GM12865 (cell line): Measurements from ENCODE around the gene IL17REL.
A peak's percentile ranks its signal among the peaks of the same experiment; 100 is the strongest.

Experiments
- DNase-seq: peaks from one replicate; pipeline ENCODE4 v3.0.0; 2010; ENCODE audit warnings: low read depth
- H3K4me3 ChIP-seq: 2 replicates; pipeline ENCODE4 v1.5.1; 2011; ENCODE audit warnings: mild to moderate bottlenecking, low read depth, low read length, control low read depth
- TF ChIP-seq, protein P1 (sequence below): IDR thresholded peaks from 2 replicates; pipeline ENCODE4 v1.5.1; 2011; ENCODE audit warnings: low read length, control low read depth, low read depth, inconsistent platforms; ENCODE audit not compliant: insufficient read depth; ENCODE audit errors: missing control alignments

The IL17REL gene

GRCh38 chr22:49999063-49999945, 13.3 kb downstream of the IL17REL start:
- peak; percentile 44 for DNase-seq
- H3K4me3 ChIP-seq, result no peak overlapping the region
- TF ChIP-seq, protein P1, sequence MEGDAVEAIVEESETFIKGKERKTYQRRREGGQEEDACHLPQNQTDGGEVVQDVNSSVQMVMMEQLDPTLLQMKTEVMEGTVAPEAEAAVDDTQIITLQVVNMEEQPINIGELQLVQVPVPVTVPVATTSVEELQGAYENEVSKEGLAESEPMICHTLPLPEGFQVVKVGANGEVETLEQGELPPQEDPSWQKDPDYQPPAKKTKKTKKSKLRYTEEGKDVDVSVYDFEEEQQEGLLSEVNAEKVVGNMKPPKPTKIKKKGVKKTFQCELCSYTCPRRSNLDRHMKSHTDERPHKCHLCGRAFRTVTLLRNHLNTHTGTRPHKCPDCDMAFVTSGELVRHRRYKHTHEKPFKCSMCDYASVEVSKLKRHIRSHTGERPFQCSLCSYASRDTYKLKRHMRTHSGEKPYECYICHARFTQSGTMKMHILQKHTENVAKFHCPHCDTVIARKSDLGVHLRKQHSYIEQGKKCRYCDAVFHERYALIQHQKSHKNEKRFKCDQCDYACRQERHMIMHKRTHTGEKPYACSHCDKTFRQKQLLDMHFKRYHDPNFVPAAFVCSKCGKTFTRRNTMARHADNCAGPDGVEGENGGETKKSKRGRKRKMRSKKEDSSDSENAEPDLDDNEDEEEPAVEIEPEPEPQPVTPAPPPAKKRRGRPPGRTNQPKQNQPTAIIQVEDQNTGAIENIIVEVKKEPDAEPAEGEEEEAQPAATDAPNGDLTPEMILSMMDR, result no peak

GRCh38 chr22:49998718-49999062, 13.9 kb downstream of the IL17REL start:
- TF ChIP-seq, protein P1, result no peak
- H3K4me3 ChIP-seq, result no peak overlapping the region
- no peak for DNase-seq

DNA sequence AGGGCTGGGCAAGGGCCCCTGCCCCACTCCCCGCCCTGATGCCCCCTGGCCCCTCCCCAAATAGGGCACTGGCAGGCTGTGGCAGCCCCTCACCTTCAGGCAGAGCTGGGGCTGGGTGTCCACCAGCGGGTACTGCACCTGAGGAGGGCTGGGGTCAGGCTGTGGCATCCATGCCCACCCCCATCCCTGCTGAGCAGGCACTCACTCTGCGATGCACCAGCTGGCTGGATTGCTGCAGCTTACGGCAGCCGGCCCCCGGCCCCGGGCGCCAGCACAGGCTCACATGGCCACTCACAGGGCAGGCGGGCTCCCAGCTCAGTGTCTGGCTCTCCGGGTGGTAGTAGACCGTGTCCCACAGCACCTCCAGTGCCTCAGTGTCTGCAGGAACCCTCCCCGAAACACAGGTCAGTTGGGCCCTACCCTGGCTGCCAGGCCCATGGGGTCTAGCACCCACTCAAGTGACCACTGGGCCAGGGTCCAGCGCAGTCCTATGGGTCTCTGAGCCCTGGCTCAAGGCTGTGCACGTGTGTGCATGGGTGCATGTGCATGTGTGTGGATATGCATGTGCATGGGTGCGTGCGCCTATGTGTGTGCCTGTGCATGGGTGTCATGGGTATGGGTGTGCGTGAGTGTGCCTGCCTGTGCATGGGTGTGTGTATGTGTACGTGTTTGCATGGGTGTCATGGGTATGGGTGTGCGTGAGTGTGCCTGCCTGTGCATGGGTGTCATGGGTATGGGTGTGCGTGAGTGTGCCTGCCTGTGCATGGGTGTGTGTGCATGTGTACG, 14.4 kb downstream of the IL17REL start:
- TF ChIP-seq, protein P1, result no peak
- no peak overlapping the region for H3K4me3 ChIP-seq
- no peak for DNase-seq

- no peak for DNase-seq
- no peak overlapping the region for H3K4me3 ChIP-seq
- TF ChIP-seq, protein P1, result no peak
Observed at GRCh38 chr22:49997251-49997599, 15.3 kb downstream of the IL17REL start.

DNA sequence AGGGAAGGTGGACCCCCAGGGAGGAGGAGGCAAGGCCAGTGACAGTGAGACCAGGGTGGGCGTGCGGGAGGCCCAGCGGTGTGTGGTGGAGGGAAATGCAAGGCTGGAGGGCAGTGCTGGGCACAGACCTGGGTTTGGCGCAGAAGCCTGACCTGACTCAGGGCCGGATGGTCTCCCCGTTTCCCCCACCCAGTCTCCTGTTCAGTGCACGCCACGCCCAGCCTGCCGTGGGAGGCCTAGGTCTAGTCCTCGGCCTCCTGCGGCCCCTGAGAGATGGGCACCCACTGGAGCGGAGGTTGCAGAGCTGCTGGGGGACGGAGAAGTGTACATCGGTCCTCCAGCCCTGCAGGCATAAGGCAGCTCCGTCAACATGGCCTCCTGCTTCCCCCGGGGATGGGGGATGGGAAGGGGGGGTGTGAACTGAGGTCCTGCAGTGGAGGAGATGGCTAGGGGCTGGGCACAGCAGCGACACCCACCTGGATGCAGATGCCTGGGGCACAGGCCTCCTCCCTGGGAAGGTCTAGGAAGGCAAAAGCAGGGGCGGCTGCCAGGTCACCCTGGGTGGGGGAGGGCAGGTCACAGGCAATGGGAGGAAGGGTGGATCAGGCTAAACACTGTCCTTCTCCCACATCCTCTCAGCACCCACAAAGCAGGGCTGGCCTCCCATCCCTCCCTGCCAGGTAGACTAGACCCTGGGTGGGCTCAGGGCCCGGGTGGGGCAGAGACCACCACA, 15.9 kb downstream of the IL17REL start:
- H3K4me3 ChIP-seq, result no peak overlapping the region
- DNase-seq, result no peak
- TF ChIP-seq, protein P1, result no peak

- no peak overlapping the region for H3K4me3 ChIP-seq
- TF ChIP-seq, protein P1, result no peak
- DNase-seq, result no peak
Observed at GRCh38 chr22:49996119-49996517, 16.4 kb downstream of the IL17REL start.
